Measurements from ENCODE around the gene AASDH.

AASDH gene

DNA sequence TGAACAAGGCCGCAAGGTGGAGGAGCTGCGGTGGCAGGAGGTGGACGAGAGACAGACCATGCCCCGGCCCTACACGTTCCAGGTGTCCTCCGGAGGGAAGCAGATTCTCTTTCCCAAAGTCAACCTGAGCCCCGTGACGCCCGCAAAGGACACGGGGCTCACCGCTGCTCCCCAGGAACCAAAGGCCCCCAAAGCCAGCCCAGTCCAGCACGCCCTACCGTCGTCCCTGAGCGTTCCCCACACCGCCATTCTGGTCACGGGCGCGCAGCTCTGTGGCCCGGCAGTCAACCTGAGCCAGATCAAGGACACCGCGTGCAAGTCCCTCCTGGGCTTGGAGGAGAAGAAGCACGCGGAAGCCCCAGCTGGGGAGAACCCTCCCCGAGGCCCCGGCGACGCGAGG, 72.2 kb downstream of the AASDH start:
- no peak for DNase-seq (ENCODE audit: low read depth)

DNA sequence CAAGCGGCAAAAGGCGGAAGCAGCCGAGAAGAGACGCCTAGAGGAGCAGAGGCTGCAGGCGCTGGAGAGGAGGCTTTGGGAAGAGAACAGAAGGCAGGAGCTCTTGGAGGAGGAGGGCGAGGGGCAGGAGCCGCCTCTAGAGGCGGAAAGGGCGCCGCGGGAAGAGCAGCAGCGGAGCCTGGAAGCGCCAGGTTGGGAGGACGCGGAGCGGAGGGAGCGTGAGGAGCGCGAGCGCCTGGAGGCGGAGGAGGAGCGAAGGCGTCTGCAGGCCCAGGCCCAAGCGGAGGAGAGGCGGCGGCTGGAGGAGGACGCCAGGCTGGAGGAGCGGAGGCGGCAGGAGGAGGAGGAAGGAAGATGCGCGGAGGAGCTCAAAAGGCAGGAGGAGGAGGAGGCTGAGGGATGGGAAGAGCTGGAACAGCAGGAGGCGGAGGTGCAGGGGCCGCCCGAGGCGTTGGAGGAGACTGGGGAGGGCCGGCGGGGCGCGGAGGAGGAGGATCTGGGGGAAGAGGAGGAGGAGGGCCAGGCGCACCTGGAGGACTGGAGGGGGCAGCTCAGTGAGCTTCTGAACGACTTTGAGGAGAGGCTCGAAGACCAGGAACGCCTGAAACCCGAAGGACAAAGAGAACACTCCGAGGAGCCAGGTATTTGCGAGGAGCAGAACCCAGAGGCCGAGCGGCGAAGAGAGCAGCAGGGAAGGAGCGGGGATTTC, 72.9 kb downstream of the AASDH start:
- no peak for DNase-seq (ENCODE audit: low read depth)

DNA sequence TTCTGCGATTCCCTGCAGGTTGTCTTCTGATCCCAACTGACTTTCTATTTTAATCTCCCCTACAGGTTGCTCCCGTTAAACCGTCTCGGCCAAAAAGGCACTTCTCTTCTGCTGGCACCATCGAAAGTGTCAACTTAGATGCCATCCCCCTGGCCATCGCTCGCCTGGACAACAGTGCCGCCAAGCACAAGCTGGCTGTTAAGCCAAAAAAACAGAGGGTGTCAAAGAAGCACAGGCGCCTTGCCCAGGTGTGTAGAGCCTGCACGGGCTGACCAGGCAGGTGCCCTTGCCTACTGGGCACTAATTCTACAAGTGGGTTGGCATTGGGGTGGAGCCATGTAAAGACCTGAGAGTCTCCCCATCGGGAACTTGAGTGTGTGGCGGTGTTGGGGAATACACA, 74.2 kb downstream of the AASDH start:
- DNase-seq (ENCODE audit: low read depth): no peak

DNA sequence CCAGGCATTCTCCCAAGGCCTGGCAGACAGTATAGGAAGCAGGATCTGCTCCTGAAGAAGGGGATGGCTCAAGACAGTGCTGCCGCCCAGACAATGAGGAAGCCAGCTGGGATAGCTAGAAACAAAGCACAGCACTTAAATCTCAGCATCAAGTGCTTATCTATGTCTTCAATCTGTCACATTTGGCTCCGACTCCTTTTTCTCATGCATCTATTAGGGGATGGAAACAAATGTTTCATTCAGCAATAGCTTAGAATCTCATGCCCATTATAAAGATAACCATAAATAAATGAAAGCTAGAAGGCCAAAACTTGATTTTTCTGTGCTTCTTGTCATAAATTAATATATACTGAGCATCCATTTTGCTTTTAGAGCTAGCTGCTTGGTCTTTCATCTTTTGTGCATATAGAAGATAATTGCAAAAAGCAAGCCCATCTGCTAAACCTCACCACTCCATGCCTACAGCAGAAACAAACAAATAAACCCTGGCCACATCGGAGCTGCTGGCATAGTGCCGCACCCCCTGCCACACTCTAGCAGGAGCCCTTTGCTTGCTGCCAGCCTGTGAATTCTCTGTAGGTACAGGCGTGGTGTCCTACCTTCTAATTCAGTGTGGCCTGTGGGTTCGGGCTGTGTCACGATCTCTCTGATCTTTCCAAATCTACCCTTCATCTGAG, 75.9 kb downstream of the AASDH start:
- no peak for DNase-seq (ENCODE audit: low read depth)

DNA sequence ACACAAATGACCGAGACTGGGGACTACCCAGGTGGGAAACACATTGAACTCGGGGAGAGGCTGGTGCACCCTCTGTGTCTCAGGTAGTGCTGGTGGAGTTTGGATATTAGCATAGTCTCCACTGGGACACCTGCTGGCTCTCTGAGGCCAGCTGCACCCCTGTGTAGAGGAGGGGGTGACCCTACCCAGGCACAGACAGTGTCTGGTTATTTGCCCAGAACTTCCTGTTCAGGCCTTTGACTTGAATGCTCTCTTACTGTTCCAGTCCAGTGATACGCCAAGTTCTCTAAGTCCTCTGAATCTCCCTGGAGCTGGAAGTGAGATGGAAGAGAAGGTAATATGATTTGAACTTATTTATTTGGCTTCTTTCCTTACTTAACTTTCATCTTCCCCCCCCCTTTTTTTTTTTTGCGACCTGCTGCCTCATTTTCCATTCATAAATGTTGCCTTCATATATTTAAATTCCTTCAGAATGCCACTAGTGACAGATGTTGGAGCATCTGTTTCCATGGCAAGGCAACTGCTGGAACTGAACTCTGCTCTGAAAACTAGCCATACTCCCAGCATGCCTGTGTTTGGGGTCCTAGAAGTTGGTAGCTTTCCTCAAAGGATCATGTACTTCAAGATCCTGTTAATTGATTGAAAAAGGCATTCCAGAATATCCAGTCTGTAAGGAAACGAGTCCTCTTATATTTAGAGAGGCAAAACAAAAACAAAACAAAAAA, 76.7 kb downstream of the AASDH start:
- no peak for DNase-seq (ENCODE audit: low read depth)

DNA sequence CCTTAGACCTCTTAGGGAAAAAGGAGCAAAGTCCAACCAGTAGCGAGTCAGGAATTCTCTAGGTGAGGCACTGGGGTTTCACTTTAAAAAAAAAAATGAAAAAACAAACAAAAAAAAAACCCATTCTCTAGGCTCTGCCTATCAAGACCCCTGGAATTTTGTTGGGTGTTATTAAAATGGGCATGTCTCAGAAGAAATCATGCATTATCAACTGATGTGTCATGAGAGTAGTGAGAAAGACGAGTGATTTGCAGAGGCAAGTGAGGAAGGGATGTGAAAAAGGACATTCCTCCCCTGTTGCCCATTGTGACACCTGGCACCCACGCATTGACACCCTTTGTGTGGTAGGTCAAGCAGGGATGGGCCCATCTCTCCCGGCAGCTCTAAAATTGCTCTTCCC, 78.9 kb downstream of the AASDH start:
- no peak for DNase-seq (ENCODE audit: low read depth)

DNA sequence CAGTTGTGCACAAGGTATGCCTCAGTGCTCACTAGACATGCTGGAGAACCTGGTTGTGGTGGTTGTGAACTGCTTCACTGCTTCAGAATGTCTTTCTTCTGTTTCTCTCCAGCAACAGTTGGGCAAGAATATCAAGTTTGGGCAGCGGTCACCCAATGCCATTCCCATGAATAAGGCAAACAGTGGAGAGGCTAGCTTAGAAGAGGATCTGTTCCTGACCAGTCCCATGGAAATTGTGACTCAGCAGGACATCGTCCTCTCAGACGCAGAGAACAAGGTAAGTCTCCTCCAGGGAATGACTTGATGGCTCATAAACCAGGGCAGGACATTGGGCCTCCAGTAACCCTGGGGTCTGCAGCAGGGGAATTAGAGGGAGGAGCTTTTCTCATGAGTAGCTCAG, 79.9 kb downstream of the AASDH start:
- no peak for DNase-seq (ENCODE audit: low read depth)

DNA sequence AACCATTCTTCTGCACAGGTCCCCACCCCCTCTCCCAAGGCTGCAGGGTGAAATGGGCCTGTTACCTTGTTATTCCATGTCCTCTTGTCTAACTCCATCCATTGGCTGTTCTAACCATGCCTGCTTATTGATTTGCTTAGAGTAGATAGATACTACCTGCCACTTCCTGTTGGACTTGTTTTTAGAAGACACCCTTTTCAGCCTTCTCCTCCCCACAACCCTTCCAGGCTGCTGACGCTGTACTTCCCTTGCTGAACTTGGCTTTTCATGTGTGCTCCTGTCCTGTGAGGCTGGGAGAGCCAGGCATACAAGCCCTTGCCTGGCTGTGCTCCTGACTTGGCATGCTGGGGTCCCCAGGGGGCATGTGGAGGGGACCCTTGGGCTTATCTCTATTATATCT, 81.9 kb downstream of the AASDH start:
- no peak for DNase-seq (ENCODE audit: low read depth)

DNA sequence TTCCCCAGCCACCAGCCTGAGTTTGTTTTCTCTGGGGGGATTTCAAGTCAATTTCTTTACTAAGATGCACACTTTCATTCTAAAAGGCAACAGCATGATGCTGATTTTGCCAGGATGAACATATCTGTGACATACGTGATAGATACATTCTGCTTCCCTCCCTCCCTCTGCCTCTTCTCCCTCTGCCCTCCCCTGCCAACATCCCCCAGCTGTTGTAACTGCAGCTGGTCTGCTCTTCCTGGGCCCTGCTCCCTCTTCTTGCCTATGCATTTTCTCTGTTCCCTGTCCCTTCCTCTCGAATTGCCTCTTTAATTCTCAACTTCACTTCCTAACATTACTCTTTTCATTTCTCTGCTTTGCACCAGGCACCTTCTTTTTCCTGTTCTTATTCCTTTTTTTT, 83.4 kb downstream of the AASDH start:
- no peak for DNase-seq (ENCODE audit: low read depth)

DNA sequence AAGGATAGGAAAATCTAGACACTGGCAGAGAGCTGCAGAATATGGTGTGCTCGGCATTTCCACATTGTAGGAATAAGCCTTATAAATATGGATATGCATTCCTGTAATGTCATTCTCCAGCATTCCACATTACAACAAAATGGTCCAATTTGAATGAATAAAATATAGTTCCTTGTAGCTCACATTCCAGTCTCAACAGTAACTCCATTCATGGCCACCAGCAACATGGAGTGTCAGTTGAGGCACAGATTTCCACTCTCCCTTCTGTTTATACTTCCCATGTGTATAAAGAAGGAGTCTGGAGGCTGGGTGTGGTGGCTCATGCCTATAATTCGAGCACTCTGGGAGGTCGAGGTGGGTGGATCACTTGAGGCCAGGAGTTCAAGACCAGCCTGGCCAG, 84.5 kb downstream of the AASDH start:
- no peak for DNase-seq (ENCODE audit: low read depth)

DNA sequence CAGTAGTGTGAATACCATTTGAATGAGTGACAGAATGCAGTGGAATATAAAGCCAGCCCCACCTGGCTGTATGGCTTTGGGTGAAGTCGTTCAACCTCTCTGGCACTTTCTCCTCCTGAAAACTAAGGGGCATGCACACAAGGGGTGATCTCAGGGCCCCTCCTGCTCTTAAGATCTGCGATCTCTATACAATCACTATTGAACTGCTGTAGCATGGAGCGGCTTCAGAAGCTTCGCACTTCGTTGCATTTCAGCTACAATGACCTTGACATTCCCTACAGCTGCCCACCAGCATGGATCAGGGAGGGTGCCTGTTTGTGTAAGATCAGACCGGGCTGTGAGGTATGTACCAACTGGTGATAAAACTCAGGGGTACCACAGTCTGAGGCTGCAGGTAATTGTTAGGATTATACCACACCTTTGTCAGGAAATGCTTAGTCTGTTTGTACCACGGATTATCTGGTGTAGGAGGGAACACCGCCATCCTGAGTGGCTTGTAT, 85.2 kb downstream of the AASDH start:
- no peak for DNase-seq (ENCODE audit: low read depth)

DNA sequence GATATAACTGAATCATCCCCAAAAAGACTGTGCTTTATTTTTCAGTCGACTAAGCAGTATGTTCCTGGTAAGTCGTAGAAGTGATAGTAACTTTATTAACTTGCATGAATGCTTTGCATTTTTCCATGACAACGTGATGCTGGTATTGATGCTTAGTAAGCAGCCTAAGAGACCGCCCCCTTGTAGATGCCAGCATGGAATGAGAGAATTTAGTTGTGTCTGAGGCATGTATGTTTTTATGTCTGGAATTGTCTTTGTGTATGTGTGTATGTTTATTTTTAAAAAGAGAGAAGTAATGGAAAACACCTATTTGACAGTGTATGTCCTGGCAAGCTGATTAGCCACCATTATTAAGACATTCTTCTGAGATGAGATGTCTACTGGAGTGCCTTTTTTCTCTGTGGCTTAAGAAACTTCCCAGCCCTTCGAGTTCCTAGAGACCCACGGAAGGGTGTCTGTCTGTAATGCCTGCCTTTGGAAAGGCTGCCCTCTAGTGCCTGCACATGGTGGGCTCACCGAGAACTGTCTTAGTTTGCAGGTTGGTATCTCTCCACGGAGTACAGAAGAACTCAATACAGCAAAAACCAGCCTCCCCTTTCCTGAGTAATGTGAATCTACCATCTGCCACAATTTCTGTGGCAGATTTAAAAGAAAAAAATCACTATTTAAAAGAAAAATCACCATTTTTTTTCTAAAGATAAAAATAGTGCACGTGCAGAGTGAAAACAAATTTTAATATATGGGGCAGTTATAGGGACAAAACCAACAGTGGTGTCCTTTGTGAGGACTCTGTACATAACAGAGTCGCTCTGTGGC, 85.9 kb downstream of the AASDH start:
- peak; percentile 64 for DNase-seq (ENCODE audit: low read depth)

DNA sequence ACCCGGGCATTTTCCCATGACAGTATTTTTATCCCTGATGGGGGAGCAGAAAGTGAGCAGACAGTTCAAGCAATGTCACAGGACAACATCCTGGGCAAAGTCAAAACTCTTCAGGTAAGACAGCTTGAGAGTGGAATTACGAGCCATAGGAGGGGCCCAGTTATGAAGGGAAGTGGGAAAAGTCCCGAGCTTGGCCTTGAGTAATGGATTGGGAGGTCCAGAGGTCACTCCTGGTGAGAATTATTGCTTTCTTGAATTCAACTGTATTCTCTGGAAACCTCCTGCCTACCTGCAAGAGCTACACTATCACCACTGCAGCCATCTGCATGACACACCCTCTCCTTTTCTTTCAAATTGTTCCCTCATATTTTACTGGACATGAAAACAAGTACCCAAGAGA, 89.1 kb downstream of the AASDH start:
- no peak for DNase-seq (ENCODE audit: low read depth)

DNA sequence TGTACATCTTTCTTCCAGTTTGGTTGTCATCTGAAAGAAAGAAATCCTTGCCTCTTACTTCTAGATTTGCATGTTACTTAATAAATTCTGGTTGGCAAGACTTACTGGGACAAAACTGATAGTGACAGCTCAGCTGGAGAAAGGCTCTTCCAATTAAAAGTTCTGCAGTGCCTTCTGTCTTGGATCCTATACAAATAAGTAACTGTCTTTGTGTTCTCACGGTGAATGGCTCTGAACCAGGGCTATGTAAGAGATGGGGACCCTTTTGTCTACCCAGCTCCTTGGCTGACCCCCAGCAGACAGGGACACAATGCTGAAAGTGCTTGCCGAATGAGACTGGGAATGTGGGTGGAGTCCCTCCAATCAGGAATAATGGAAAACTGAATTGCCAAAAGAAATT, 89.5 kb downstream of the AASDH start:
- no peak for DNase-seq (ENCODE audit: low read depth)

DNA sequence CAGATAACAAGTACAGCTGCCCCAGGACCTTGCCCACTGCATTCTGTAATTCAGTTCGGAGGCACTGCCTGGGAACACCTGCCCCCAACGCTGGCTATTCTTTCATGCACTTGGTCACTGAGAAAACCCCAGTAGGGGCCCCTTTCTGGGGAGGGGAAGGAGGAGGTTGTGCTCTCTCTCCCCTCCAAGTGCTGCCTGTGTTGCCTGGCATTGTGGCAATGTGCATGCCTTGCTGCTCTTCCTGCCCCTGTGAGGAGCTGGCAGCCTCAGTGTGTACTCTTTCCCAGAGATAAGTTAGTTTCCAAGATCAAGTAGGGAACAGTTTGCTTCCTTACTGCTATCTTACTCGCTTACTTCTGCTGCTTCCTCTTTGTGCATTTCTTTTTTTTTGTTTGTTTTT, 90.8 kb downstream of the AASDH start:
- no peak for DNase-seq (ENCODE audit: low read depth)

DNA sequence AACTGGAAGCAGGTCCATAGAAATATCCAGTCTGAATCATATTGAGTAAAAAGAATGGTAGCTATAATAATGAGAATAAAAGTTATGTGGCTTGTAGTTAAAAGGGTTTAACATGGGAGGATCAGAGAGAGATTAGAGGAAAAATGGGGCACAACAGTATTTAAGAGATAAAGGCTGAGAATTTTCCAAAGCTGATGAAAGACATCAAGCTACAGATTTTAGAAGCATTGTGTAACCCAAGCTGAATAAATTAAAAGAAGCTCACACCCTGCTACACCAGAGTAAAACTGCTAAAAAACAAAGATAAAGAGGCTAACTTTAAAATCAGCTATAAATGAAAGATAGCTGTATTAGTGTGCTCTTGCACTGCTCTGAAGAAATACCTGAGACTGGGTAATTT, 94.2 kb downstream of the AASDH start:
- DNase-seq (ENCODE audit: low read depth): no peak

DNA sequence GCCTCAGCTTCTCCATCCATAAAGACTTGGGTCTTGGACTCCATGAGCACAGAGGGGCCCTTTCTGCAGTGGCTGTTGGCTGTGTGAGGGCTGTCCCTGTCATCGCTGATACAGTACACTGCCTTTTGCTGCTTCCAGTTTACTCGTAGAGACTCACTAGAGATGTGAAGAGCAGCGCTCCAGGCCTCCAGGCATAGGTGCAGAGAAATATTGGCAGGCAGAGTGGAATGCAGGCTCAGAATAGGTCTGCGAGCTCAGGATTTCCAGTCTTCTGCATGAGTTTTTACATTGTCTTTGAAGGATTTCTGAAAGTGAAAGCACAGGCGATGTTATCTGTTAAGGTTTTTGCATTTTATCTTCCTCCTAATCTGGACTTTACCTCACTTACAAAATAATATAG, 97.4 kb downstream of the AASDH start:
- no peak for DNase-seq (ENCODE audit: low read depth)

DNA sequence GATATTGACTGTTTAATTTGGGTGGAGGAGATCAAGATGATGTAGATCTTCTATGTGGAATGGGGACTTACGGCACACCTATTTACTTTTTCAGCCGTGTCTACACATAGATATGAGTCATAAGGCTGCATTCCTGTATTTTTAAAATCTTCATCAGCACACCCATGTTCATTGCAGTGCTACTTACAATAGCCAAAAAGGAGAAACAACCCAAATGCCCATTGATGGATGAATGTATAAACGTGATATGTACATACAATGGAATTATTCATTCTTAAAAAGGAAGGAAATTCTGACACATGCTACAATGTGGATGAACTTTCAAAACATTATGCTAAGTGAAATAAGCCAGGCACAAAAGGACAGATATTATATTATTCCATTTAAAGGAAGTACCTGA, 98.6 kb downstream of the AASDH start:
- DNase-seq (ENCODE audit: low read depth): no peak

Data from HS-5 (cell line).